Measurements from ENCODE around the gene CYB5B.
"Not testable (repeated sequence)": the region's sequence is repeated elsewhere in the genome, so short reads cannot be mapped to it uniquely, and the experiment has no call there.

CYB5B gene

GRCh38 chr16:69429058-69429640, 4.7 kb downstream of the CYB5B start:
- not testable (repeated sequence) for H3K27ac ChIP-seq (ENCODE audit: low read depth, low read length); H3K4me1 ChIP-seq (ENCODE audit: control insufficient read depth, insufficient read depth, low read length, unreplicated experiment); H3K4me3 ChIP-seq (ENCODE audit: low read depth, low read length); H2AFZ ChIP-seq (ENCODE audit: low read length, unreplicated experiment); H3K27me3 ChIP-seq (ENCODE audit: insufficient read depth, low read length)
- H3K79me2 ChIP-seq (ENCODE audit: control insufficient read depth, insufficient read depth, low read length, unreplicated experiment), result peaks cover 54% of the 10 kb centered on the region
- peaks cover 51% of the 10 kb centered on the region for H3K36me3 ChIP-seq (ENCODE audit: insufficient read depth, low read length)

DNA sequence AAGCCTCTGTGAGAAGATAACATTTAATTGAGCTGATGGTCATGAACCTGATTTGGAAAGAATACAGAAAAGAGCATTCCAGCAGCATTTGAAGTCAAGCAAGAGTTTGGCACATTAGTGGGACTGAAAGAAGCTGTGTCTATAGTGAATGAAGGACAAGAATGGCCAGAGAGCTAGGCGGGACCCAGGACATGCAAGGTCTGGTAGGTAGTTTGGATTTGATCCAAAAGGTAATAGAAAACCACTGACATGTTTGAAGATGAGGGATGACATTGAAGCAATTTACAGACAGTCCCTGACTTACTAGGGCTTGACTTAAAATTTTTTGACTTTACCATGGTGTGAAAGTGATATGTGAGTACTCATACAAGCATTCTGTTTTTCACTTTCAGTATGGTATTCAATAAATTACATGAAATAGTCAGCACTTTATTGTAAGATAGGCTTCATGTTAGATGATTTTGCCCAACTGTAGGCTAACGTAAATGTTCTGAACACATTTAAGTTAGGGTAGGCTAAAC, 7.6 kb downstream of the CYB5B start:
- peaks cover 8% of the 10 kb centered on the region for H3K4me1 ChIP-seq (ENCODE audit: control insufficient read depth, insufficient read depth, low read length, unreplicated experiment)
- no peak overlapping the region for H2AFZ ChIP-seq (ENCODE audit: low read length, unreplicated experiment)
- no peak overlapping the region for H3K27ac ChIP-seq (ENCODE audit: low read depth, low read length)
- no peaks in the 10 kb centered on the region for H3K27me3 ChIP-seq (ENCODE audit: insufficient read depth, low read length)
- H3K36me3 ChIP-seq (ENCODE audit: insufficient read depth, low read length), result peaks cover 51% of the 10 kb centered on the region
- H3K79me2 ChIP-seq (ENCODE audit: control insufficient read depth, insufficient read depth, low read length, unreplicated experiment), result peaks cover 44% of the 10 kb centered on the region
- H3K4me3 ChIP-seq (ENCODE audit: low read depth, low read length), result no peak overlapping the region

DNA sequence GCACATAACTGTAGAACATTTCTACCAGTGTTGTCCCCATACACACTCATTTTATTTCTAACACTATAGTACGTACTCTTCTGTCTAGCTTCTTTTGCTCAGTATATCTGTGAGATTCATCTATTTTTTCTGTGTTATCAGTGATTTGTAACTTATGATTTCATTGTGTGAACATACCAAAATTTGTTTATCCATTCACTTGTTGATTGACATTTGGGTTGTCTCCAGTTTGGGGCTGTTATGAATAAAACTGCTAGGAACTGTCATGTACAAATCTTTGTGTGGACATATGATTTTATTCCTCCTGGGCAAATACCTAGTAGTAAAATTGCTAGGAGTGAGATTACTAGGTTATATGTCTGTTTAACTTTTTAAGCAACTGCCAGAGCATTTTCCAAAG, 9.6 kb downstream of the CYB5B start:
- Histone ChIP-seq H3K27me3 (ENCODE audit: insufficient read depth, low read length) (no peaks in the 10 kb centered on the region), H3K36me3 (ENCODE audit: insufficient read depth, low read length) (peaks cover 34% of the 10 kb centered on the region), H2AFZ (ENCODE audit: low read length, unreplicated experiment) (no peak overlapping the region), H3K4me3 (ENCODE audit: low read depth, low read length) (no peak overlapping the region), H3K4me1 (ENCODE audit: control insufficient read depth, insufficient read depth, low read length, unreplicated experiment) (peaks cover 10% of the 10 kb centered on the region), H3K27ac (ENCODE audit: low read depth, low read length) (no peak overlapping the region), H3K79me2 (ENCODE audit: control insufficient read depth, insufficient read depth, low read length, unreplicated experiment) (peaks cover 40% of the 10 kb centered on the region)

DNA sequence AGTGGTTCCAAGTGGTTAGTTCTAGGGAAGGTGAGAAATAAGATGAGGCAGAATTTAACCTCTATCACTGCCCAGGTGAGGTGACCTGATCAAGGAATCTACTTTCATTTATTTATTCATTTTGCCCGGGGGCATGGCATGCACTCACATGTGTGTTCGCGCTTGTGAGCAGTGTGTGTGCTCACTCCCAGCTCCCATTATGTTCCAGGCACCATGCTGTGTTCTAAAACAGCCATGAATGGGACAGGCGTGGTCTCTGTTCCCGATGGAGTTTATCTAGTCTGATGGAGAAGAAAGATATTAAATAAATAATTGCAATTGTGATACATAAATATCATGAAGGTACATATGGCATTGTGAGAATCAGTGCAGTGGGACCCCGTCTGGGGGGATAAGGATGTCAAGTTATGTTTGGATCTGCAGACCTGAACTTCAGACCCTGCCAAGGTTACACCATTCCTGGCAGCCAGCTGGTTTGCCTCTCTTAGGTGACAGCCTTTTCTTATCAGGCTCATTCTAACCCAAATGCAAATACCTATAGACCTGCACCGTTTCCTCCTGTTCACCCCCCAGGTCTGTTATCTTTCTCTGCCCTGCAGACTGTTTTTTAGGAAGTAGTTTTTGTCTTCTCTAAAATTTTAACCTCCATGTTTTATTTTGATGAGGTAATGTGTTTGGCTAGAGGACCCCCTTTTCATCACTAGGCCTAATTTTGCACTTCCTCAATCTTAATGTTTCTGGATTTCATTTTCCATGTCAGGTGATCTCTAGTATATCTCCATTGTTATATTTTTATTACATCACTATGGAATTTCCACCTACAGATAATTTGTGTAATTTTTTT, 11.8 kb downstream of the CYB5B start:
- H2AFZ ChIP-seq (ENCODE audit: low read length, unreplicated experiment), result no peak overlapping the region
- H3K4me3 ChIP-seq (ENCODE audit: low read depth, low read length), result no peak overlapping the region
- H3K4me1 ChIP-seq (ENCODE audit: control insufficient read depth, insufficient read depth, low read length, unreplicated experiment), result peaks cover 10% of the 10 kb centered on the region
- H3K27ac ChIP-seq (ENCODE audit: low read depth, low read length), result 0 out of 2 replicates have a peak overlapping the region, but pooled peaks have one; percentile 15
- peaks cover 45% of the 10 kb centered on the region for H3K79me2 ChIP-seq (ENCODE audit: control insufficient read depth, insufficient read depth, low read length, unreplicated experiment)
- H3K27me3 ChIP-seq (ENCODE audit: insufficient read depth, low read length), result no peaks in the 10 kb centered on the region
- H3K36me3 ChIP-seq (ENCODE audit: insufficient read depth, low read length), result peaks cover 21% of the 10 kb centered on the region

- H3K27me3 ChIP-seq (ENCODE audit: insufficient read depth, low read length), result no peaks in the 10 kb centered on the region
- H3K27ac ChIP-seq (ENCODE audit: low read depth, low read length), result 0 out of 2 replicates have a peak overlapping the region, but pooled peaks have one; percentile 15
- H2AFZ ChIP-seq (ENCODE audit: low read length, unreplicated experiment), result no peak overlapping the region
- peaks cover 16% of the 10 kb centered on the region for H3K36me3 ChIP-seq (ENCODE audit: insufficient read depth, low read length)
- peaks cover 10% of the 10 kb centered on the region for H3K4me1 ChIP-seq (ENCODE audit: control insufficient read depth, insufficient read depth, low read length, unreplicated experiment)
- H3K79me2 ChIP-seq (ENCODE audit: control insufficient read depth, insufficient read depth, low read length, unreplicated experiment), result peaks cover 50% of the 10 kb centered on the region
- H3K4me3 ChIP-seq (ENCODE audit: low read depth, low read length), result no peak overlapping the region
Measured at GRCh38 chr16:69436896-69437295, 12.5 kb downstream of the CYB5B start.

GRCh38 chr16:69438465-69438864, 14.0 kb downstream of the CYB5B start:
- Histone ChIP-seq H2AFZ (ENCODE audit: low read length, unreplicated experiment) (no peak overlapping the region), H3K4me3 (ENCODE audit: low read depth, low read length) (no peak overlapping the region), H3K79me2 (ENCODE audit: control insufficient read depth, insufficient read depth, low read length, unreplicated experiment) (peaks cover 58% of the 10 kb centered on the region), H3K27ac (ENCODE audit: low read depth, low read length) (no peak overlapping the region), H3K36me3 (ENCODE audit: insufficient read depth, low read length) (peaks cover 9% of the 10 kb centered on the region; the same call in 1 of the 2 replicates), H3K4me1 (ENCODE audit: control insufficient read depth, insufficient read depth, low read length, unreplicated experiment) (peaks cover 15% of the 10 kb centered on the region), H3K27me3 (ENCODE audit: insufficient read depth, low read length) (no peaks in the 10 kb centered on the region)

GRCh38 chr16:69440250-69440649, 15.8 kb downstream of the CYB5B start:
- H3K27ac ChIP-seq (ENCODE audit: low read depth, low read length), result no peak overlapping the region
- no peak overlapping the region for H2AFZ ChIP-seq (ENCODE audit: low read length, unreplicated experiment)
- peaks cover 27% of the 10 kb centered on the region for H3K4me1 ChIP-seq (ENCODE audit: control insufficient read depth, insufficient read depth, low read length, unreplicated experiment)
- peaks cover 64% of the 10 kb centered on the region for H3K79me2 ChIP-seq (ENCODE audit: control insufficient read depth, insufficient read depth, low read length, unreplicated experiment)
- no peaks in the 10 kb centered on the region for H3K27me3 ChIP-seq (ENCODE audit: insufficient read depth, low read length)
- H3K4me3 ChIP-seq (ENCODE audit: low read depth, low read length), result no peak overlapping the region
- H3K36me3 ChIP-seq (ENCODE audit: insufficient read depth, low read length), result no peaks in the 10 kb centered on the region

DNA sequence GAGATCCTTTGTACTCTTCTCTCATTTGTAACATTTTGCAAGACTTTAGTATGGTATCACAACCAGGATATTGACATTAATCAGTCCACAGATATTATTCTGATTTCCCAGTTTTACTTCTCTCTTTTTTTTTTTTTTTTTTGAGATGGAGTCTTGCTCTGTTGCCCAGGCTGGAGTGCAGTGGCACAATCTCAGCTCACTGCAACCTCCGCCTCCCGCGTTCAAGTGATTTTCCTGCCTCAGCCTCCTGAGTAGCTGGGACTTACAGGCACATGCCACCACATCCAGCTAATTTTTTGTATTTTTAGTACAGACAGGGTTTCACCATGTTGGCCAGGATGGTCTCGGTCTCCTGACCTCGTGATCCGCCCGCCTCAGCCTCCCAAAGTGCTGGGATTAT, 16.6 kb downstream of the CYB5B start:
- not testable (repeated sequence) for H3K36me3 ChIP-seq (ENCODE audit: insufficient read depth, low read length); H3K4me3 ChIP-seq (ENCODE audit: low read depth, low read length); H3K27ac ChIP-seq (ENCODE audit: low read depth, low read length); H3K27me3 ChIP-seq (ENCODE audit: insufficient read depth, low read length); H2AFZ ChIP-seq (ENCODE audit: low read length, unreplicated experiment)
- peaks cover 68% of the 10 kb centered on the region for H3K79me2 ChIP-seq (ENCODE audit: control insufficient read depth, insufficient read depth, low read length, unreplicated experiment)
- H3K4me1 ChIP-seq (ENCODE audit: control insufficient read depth, insufficient read depth, low read length, unreplicated experiment), result peaks cover 27% of the 10 kb centered on the region

DNA sequence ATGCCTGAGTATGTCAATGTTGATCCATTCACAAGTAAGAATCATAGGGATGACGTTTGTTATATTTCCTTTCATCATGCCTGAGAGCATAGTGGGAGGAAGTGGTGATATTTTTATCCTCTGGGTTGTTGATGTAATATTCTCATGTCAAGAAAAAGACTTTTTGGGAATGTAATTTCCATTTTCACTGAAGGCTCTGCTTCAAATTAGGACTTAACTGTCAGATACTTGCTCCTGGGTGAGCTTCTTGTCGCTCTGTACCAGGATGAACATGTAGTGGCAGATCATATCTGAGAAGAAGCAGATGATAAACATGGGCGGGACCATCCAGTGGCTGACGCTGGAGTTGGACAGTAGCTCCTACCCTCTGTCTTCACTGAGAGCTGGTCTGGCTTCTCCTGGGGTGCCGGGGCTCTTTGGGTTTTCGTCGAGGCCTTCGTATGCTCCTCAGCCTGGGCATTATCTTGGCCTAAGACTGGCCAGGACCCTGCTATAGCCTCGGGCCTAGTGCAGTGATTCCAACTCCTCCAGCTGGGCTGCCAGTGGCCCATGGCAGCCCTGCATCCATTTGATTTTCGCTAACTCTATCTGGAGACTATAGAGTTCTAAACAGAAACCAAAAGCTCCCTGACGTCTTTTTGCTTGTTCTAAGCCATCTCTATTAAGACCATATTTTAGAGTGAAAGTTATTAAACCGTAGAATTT, 19.7 kb downstream of the CYB5B start:
- peak overlapping the region; percentile 93 for H3K27ac ChIP-seq (ENCODE audit: low read depth, low read length)
- peak overlapping the region; percentile 72 for H3K4me3 ChIP-seq (ENCODE audit: low read depth, low read length)

DNA sequence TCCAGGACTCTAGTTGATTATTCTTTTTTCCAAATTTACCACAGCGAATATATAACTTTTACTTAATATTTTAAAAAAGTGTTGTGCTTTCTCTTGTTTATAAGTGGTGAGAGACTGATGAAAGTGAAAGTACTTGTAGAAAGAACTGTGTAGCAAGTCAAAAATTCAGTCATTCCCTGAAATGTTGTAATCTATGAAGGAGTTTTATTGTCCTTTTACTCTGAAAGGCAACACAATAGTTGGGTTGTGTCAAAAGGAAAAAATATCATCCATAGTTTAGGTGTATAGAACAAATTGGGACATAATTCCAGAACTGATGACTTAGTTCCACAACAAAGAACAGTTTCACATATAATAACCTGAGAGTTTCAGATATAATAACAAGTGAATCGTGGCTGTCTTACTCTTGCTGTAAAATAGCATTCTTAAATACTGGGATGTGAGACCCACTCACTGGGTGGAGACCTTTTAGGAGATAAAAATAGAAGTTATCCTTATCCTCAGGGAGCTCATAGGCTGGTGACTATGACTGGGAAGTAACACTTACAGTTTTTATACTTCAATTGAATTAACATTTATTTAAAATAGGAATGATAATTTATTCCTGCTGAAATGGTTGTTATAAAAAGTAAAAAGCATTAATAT, 20.6 kb downstream of the CYB5B start:
- peak overlapping the region; percentile 72 for H3K4me3 ChIP-seq (ENCODE audit: low read depth, low read length)
- peak overlapping the region; percentile 93 for H3K27ac ChIP-seq (ENCODE audit: low read depth, low read length)
- peaks cover 55% of the 10 kb centered on the region for H3K79me2 ChIP-seq (ENCODE audit: control insufficient read depth, insufficient read depth, low read length, unreplicated experiment)
- H3K4me1 ChIP-seq (ENCODE audit: control insufficient read depth, insufficient read depth, low read length, unreplicated experiment), result peaks cover 17% of the 10 kb centered on the region
- H3K27me3 ChIP-seq (ENCODE audit: insufficient read depth, low read length), result no peaks in the 10 kb centered on the region
- peaks cover 6% of the 10 kb centered on the region; the same call in 1 of the 2 replicates for H3K36me3 ChIP-seq (ENCODE audit: insufficient read depth, low read length)
- H2AFZ ChIP-seq (ENCODE audit: low read length, unreplicated experiment), result peak overlapping the region; percentile 92

More for the DNA sequence above, 19.7 kb downstream of the CYB5B start:
- H3K27me3 ChIP-seq (ENCODE audit: insufficient read depth, low read length), result no peaks in the 10 kb centered on the region
- peaks cover 6% of the 10 kb centered on the region; the same call in 1 of the 2 replicates for H3K36me3 ChIP-seq (ENCODE audit: insufficient read depth, low read length)
- peaks cover 62% of the 10 kb centered on the region for H3K79me2 ChIP-seq (ENCODE audit: control insufficient read depth, insufficient read depth, low read length, unreplicated experiment)
- peak overlapping the region; percentile 92 for H2AFZ ChIP-seq (ENCODE audit: low read length, unreplicated experiment)
- peaks cover 17% of the 10 kb centered on the region for H3K4me1 ChIP-seq (ENCODE audit: control insufficient read depth, insufficient read depth, low read length, unreplicated experiment)
